Activated CD8-positive, alpha-beta memory T cell treated with anti-CD3 and anti-CD28 coated beads for 48 hours (primary cell): ENCODE results near the gene PABPC1L.
"Not testable (repeated sequence)": the region's sequence is repeated elsewhere in the genome, so short reads cannot be mapped to it uniquely, and the experiment has no call there.

Source experiments
- DNase-seq, 3 experiments: peaks; one replicate each; pipeline ENCODE4 v3.0.0-alpha.2; 2020; ENCODE audit warnings: low read depth in 2 of 3, low spot score in 2 of 3

Gene PABPC1L

GRCh38 chr20:44909872-44910689 lies at the start of gene PABPC1L:
PABPC1L (plus strand) TSS chr20:44910060; CDS start chr20:44910144, 84 bp downstream.
- peak; percentile 52 to 63 (median 60) for DNase-seq

- DNase-seq = no peak
Observed at GRCh38 chr20:44861531-44862006, 48.3 kb upstream of the PABPC1L start.

GRCh38 chr20:44862286-44862685 lies 47.6 kb upstream of the PABPC1L start:
- no peak for DNase-seq

GRCh38 chr20:44863365-44864084 lies 46.3 kb upstream of the PABPC1L start:
- not testable (repeated sequence) for DNase-seq

- DNase-seq = not testable (repeated sequence)
Observed at GRCh38 chr20:44864493-44864892, 45.4 kb upstream of the PABPC1L start.

GRCh38 chr20:44866703-44867335 lies 43.0 kb upstream of the PABPC1L start:
- no peak for DNase-seq

GRCh38 chr20:44869471-44869870 lies 40.4 kb upstream of the PABPC1L start:
- no peak for DNase-seq

GRCh38 chr20:44882360-44882759 lies 27.5 kb upstream of the PABPC1L start:
- DNase-seq = not testable (repeated sequence)

- DNase-seq = no peak
Observed at GRCh38 chr20:44883214-44883902, 26.5 kb upstream of the PABPC1L start.

- DNase-seq = no peak
Observed at GRCh38 chr20:44884907-44885391, 24.9 kb upstream of the PABPC1L start.

- DNase-seq = peak; percentile 94 to 97 (median 95)
Observed at GRCh38 chr20:44885392-44886265, 24.2 kb upstream of the PABPC1L start, which contains the start of gene YWHAB. YWHAB (plus strand) TSS chr20:44885705; CDS start chr20:44901534, 15,829 bp downstream.

GRCh38 chr20:44886266-44886651 lies 23.6 kb upstream of the PABPC1L start:
- DNase-seq = no peak

GRCh38 chr20:44886828-44887227 lies 23.0 kb upstream of the PABPC1L start:
- DNase-seq = no peak

- no peak for DNase-seq
Observed at GRCh38 chr20:44887466-44887865, 22.4 kb upstream of the PABPC1L start.

GRCh38 chr20:44888226-44889103 lies 21.4 kb upstream of the PABPC1L start:
- no peak for DNase-seq

- DNase-seq = no peak
Observed at GRCh38 chr20:44891826-44892225, 18.0 kb upstream of the PABPC1L start.

- no peak for DNase-seq
Observed at GRCh38 chr20:44894959-44895358, 14.9 kb upstream of the PABPC1L start.

GRCh38 chr20:44896583-44896982 lies 13.3 kb upstream of the PABPC1L start:
- no peak for DNase-seq

GRCh38 chr20:44897133-44897532 lies 12.7 kb upstream of the PABPC1L start:
- no peak for DNase-seq
